ENCODE results near the gene FAM200B.
"Not testable (repeated sequence)": the region's sequence is repeated elsewhere in the genome, so short reads cannot be mapped to it uniquely, and the experiment has no call there.

FAM200B gene

DNA sequence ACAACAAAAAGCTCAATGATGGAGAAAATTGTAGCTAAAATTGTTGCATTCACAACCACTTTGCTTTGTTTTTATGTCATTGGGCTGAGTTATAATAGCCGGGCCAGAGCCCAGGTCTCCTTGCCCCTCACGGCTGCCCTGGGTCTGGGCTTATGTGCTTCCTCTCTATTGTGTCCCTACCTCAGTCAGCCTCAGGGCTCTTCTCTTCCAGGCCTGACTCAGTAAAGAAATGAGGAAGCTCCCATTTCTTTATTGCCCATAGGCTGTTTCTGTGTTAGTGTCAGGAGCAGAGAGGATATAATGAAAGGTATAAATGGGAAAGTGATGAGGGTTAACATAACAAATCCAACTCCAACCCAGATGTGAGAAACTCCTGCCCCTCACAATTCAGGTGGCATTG is 39.2 kb downstream of the FAM200B start:
- no peaks in the 10 kb centered on the region for H3K4me1 ChIP-seq (ENCODE audit: control insufficient read depth, insufficient read depth, low read length)
- no peaks in the 10 kb centered on the region for H3K27me3 ChIP-seq (ENCODE audit: control insufficient read depth, insufficient read depth, low read length)
- no peaks in the 10 kb centered on the region for H3K9me3 ChIP-seq (ENCODE audit: control insufficient read depth, low read length)
- H3K9ac ChIP-seq (ENCODE audit: low read length), result no peak overlapping the region
- H3K4me3 ChIP-seq (ENCODE audit: low read length), result no peak overlapping the region
- H3K36me3 ChIP-seq (ENCODE audit: control insufficient read depth, insufficient read depth, low read length), result no peaks in the 10 kb centered on the region

DNA sequence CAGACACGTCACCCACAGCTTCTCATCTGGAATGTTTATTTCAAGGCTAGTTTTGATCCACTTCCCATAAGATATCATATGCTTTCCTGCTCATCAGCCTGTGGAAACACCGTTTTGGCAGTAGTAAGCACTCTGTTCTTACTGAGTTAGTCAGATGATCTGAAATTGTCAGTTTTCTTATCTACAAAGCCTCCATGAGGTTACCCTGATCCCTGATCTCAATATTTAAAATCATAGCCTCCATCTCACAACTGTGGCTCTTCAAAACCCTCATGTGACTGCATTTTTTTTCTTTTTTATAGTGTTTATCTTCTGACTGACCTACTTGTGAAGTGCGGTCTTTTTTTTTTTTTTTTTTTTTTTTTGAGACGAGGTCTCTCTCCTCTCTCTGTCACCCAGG is 44.0 kb downstream of the FAM200B start:
- H3K4me1 ChIP-seq (ENCODE audit: control insufficient read depth, insufficient read depth, low read length), result no peaks in the 10 kb centered on the region
- H3K36me3 ChIP-seq (ENCODE audit: control insufficient read depth, insufficient read depth, low read length), result no peaks in the 10 kb centered on the region
- no peak overlapping the region for H3K9ac ChIP-seq (ENCODE audit: low read length)
- H3K9me3 ChIP-seq (ENCODE audit: control insufficient read depth, low read length), result no peaks in the 10 kb centered on the region
- H3K27me3 ChIP-seq (ENCODE audit: control insufficient read depth, insufficient read depth, low read length), result no peaks in the 10 kb centered on the region
- H3K4me3 ChIP-seq (ENCODE audit: low read length), result no peak overlapping the region

DNA sequence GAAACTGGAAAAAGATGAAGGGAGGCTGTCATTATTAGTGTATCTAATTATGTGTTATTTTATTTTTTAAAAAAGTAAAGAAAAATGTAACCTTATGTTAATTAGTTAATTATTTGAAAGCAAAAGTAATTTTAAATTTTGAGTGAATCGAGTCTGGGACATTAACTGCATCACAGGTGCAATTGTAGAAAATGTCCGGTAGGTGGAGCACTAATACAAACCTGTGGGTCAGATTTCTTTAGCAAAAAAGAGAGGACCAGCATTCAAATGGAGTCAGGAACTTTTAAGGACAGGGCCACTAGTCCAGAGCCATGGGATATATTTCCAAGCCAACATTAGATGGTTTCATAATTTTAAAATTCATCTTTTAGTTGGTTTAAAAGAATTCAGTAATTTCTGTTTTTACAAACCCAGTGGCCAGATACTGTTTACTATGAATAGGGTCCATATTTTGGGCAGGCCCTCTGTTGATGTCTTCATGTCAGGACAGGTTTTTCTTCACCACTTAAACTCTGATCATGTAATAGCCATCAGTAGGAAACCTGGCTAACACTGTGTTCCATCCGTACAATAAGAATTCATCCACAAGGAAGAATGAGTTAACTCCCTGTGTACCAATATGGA is 48.4 kb downstream of the FAM200B start:
- Histone ChIP-seq H3K9ac (ENCODE audit: low read length) (no peak overlapping the region), H3K4me1 (ENCODE audit: control insufficient read depth, insufficient read depth, low read length) (no peaks in the 10 kb centered on the region), H3K27me3 (ENCODE audit: control insufficient read depth, insufficient read depth, low read length) (no peaks in the 10 kb centered on the region), H3K4me3 (ENCODE audit: low read length) (no peak overlapping the region), H3K36me3 (ENCODE audit: control insufficient read depth, insufficient read depth, low read length) (no peaks in the 10 kb centered on the region), H3K9me3 (ENCODE audit: control insufficient read depth, low read length) (no peaks in the 10 kb centered on the region)

DNA sequence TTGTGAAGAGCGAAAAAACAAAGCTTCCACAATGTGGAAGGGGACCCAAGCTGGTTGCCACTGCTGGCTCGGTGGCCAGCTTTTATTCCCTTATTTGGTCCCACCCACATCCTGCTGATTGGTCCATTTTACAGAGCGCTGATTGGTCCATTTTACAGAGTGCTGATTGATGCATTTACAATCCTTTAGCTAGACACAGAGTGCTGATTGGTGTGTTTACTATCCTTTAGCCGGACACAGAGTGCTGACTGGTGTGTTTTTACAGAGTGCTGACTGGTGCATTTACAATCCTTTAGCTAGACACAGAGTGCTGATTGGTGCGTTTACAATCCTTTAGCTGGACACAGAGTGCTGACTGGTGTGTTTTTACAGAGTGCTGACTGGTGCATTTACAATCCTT is 51.4 kb downstream of the FAM200B start:
- not testable (repeated sequence) for H3K27me3 ChIP-seq (ENCODE audit: control insufficient read depth, insufficient read depth, low read length); H3K36me3 ChIP-seq (ENCODE audit: control insufficient read depth, insufficient read depth, low read length); H3K4me1 ChIP-seq (ENCODE audit: control insufficient read depth, insufficient read depth, low read length); H3K9ac ChIP-seq (ENCODE audit: low read length); H3K4me3 ChIP-seq (ENCODE audit: low read length); H3K9me3 ChIP-seq (ENCODE audit: control insufficient read depth, low read length)

DNA sequence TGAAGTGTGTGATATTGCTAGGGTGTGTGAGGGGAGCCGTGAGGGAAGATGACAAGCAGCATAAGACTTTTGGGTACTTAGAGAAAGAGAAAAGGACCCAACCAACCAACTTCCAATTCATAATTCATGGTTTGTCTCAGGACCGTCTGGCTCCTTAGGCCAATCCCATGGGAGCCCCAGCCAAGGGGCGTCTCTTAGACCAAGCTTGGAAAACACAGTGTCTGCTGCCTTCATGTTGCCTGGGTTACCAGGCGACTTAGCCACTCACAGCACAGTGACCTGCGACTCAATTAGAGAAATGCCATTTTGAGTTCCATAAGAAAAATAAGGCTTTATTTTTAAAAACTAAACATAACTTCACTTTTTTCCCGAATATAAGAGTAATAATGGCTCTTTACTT is 53.9 kb downstream of the FAM200B start:
- Histone ChIP-seq H3K27me3 (ENCODE audit: control insufficient read depth, insufficient read depth, low read length) (no peaks in the 10 kb centered on the region), H3K9me3 (ENCODE audit: control insufficient read depth, low read length) (no peaks in the 10 kb centered on the region), H3K4me1 (ENCODE audit: control insufficient read depth, insufficient read depth, low read length) (no peaks in the 10 kb centered on the region), H3K9ac (ENCODE audit: low read length) (no peak overlapping the region), H3K4me3 (ENCODE audit: low read length) (no peak overlapping the region), H3K36me3 (ENCODE audit: control insufficient read depth, insufficient read depth, low read length) (no peaks in the 10 kb centered on the region)

DNA sequence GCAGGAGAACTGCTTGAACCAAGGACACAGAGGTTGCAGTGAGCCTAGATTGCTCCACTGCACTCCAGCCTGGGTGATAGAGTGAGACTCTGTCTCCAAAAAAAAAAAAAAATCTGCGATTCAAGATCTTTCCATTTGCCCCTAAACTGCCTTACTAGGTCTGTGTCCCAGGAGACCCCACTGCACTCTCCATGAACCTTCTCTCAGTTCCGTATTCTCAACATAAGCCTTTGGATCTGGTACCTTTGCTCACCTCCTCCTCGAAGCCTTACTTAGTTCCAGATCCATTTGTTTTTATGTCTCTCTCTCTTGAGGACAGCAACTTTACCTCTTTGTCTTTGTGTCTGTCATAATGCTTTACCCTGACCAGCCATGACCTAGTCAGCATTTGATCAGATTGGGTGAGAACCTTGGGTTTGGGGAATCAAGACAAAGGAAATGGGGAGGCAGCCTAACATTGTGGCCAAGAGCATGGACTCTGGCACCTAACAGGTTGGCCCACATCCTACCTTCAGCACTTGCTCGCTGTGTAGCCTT is 55.0 kb downstream of the FAM200B start:
- no peaks in the 10 kb centered on the region for H3K27me3 ChIP-seq (ENCODE audit: control insufficient read depth, insufficient read depth, low read length)
- H3K4me1 ChIP-seq (ENCODE audit: control insufficient read depth, insufficient read depth, low read length), result no peaks in the 10 kb centered on the region
- H3K36me3 ChIP-seq (ENCODE audit: control insufficient read depth, insufficient read depth, low read length), result no peaks in the 10 kb centered on the region
- H3K9me3 ChIP-seq (ENCODE audit: control insufficient read depth, low read length), result no peaks in the 10 kb centered on the region
- no peak overlapping the region for H3K9ac ChIP-seq (ENCODE audit: low read length)
- H3K4me3 ChIP-seq (ENCODE audit: low read length), result no peak overlapping the region

DNA sequence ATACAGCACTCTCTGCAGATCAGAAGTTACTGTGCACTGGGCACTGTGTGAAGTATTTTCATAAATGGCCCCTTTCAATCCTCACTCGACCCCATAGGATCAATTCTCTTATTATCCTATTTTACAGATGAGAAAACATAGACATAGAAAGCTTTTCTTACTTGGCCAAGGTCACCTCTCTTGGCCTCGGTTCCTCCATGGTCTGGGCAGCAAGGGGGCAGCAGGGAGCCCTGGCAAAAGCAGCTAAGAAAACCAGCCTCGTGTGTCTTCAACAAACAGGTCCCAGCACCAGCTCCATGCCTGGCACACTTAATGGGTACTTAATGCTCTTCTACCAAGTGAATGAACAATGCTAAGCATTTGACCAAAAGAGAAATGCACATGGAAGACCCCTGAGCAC is 55.6 kb downstream of the FAM200B start:
- Histone ChIP-seq H3K36me3 (ENCODE audit: control insufficient read depth, insufficient read depth, low read length) (no peaks in the 10 kb centered on the region), H3K4me3 (ENCODE audit: low read length) (no peak overlapping the region)

DNA sequence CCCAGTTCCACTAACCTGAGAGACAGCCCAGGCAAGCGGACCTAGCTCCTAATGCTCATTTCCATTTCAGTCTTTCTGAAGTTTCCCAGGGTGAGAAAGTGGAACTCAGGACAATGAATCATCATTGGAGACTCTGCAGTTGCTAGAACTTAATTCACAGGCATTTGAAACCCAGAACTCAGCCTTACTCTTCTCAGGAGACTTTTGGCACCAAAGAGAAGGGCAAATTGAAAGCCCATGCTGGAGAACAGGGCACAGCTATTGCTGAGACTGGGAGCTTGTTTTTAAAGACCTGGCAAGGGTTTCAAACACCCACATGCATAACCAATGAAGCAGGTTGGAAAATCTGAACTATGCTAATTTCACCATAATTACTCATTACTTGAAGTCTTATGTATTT is 57.2 kb downstream of the FAM200B start:
- H3K36me3 ChIP-seq (ENCODE audit: control insufficient read depth, insufficient read depth, low read length), result no peaks in the 10 kb centered on the region

More for the DNA sequence above, 55.6 kb downstream of the FAM200B start:
- Histone ChIP-seq H3K9me3 (ENCODE audit: control insufficient read depth, low read length) (no peaks in the 10 kb centered on the region), H3K9ac (ENCODE audit: low read length) (no peak overlapping the region), H3K4me1 (ENCODE audit: control insufficient read depth, insufficient read depth, low read length) (no peaks in the 10 kb centered on the region), H3K27me3 (ENCODE audit: control insufficient read depth, insufficient read depth, low read length) (no peaks in the 10 kb centered on the region)

More for the DNA sequence above, 57.2 kb downstream of the FAM200B start:
- Histone ChIP-seq H3K27me3 (ENCODE audit: control insufficient read depth, insufficient read depth, low read length) (no peaks in the 10 kb centered on the region), H3K9me3 (ENCODE audit: control insufficient read depth, low read length) (no peaks in the 10 kb centered on the region), H3K4me1 (ENCODE audit: control insufficient read depth, insufficient read depth, low read length) (no peaks in the 10 kb centered on the region), H3K4me3 (ENCODE audit: low read length) (no peak overlapping the region), H3K9ac (ENCODE audit: low read length) (no peak overlapping the region)
